Activated T-cell treated with anti-CD3 and anti-CD28 coated beads, Interleukin-2, amount 50 U/mL, for 72 hours (primary cell): ENCODE measurements around the gene GNPNAT1. TPM values are rescaled to one million over a fixed set of nuclear protein-coding genes. Genes with fewer than 3 reads are reported as not detected.
A peak's percentile ranks its signal among the peaks of the same experiment; 100 is the strongest.
"Not testable (repeated sequence)": the region's sequence is repeated elsewhere in the genome, so short reads cannot be mapped to it uniquely, and the experiment has no call there.

Experiments
- ATAC-seq, 2 donors: fragments of 150-1000 bp; cut with Tn5 transposase; replicated peaks in 1 of 2; 2 replicates each; pipeline ENCODE4 v1.10.0; 2021; ENCODE audit warnings: moderate library complexity in 2 of 2, mild to moderate bottlenecking in 1 of 2
- DNase-seq, 2 donors: peaks; one replicate each; pipeline ENCODE4 v3.0.0; 2021 to 2022; ENCODE audit warnings: mixed read lengths in 1 of 2
- H3K27ac Mint-ChIP-seq: one replicate; pipeline ENCODE4 v1.8.0; 2022; ENCODE audit warnings: mild to moderate bottlenecking, moderate library complexity, mixed read lengths
- H3K27me3 Mint-ChIP-seq: one replicate; pipeline ENCODE4 v1.8.0; 2022; ENCODE audit warnings: low read depth, mixed read lengths
- H3K36me3 Mint-ChIP-seq, 2 donors: one replicate each; pipeline ENCODE4 v1.8.0; 2022; ENCODE audit warnings: mixed read lengths in 2 of 2, mild to moderate bottlenecking in 1 of 2; ENCODE audit not compliant: insufficient read depth in 2 of 2
- H3K4me1 Mint-ChIP-seq: one replicate; pipeline ENCODE4 v1.8.0; 2022; ENCODE audit warnings: low read depth, mixed read lengths
- H3K4me3 Mint-ChIP-seq, 2 donors: one replicate each; pipeline ENCODE4 v1.8.0; 2022; ENCODE audit warnings: mild to moderate bottlenecking in 2 of 2, mixed read lengths in 2 of 2, moderate library complexity in 2 of 2
- H3K9me3 Mint-ChIP-seq, 2 donors: one replicate each; pipeline ENCODE4 v1.8.0; 2022; ENCODE audit warnings: mixed read lengths in 2 of 2
- total RNA-seq, 2 donors: library from RNA; stranded (reverse); gene quantifications; one replicate each; pipeline ENCODE4 v1.2.3, GENCODE V29; 2022

Gene GNPNAT1
- total RNA-seq, 2 donors from 2014 or later, result 16.3 to 19.9 TPM

DNA sequence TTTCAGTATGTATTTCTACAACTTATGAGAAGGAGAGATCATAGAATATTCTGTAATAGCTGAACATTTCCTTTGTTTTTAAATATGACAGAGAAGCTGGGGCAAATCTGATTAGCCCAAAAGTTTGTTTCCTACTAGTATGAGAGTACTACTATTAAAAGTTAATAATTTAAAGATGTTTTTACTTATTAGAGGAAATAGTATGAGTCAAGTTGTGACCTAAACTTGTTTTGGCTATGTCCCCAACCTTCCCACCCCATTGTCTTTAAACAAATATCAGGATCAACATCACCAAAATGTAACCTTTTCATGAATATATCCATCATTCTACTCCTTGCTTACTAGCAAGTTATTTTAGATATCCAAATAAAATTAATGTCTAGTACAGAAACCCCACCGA lies 10.5 kb downstream of the GNPNAT1 start:
- Mint-ChIP-seq H3K9me3 (no peaks in the 10 kb centered on the region), H3K27ac (no peak overlapping the region)
- no peak for ATAC-seq

DNA sequence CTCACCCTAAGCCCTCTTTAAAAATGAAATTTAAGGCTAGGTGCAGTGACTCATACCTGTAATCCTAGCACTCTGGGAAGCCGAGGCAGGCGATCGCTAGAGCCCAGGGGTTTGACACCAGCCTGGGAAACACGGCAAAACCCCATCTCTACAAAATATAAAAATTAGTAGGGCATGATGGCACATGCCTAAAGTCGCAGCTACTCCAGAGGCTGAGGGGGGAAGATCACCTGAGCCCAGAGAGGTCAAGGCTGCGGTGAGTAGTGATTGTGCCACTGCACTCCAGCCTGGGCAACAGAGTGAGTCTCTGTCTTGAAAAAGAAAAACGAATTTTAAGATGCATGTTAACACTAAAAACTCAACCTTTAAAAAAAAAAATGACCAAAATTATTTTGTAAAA lies 12.7 kb downstream of the GNPNAT1 start:
- no peak for DNase-seq
- peaks cover 1 to 5% of the 10 kb centered on the region in 2 donors for H3K36me3 Mint-ChIP-seq
- no peak overlapping the region for H3K4me3 Mint-ChIP-seq
- H3K27me3 Mint-ChIP-seq, result no peaks in the 10 kb centered on the region
- no peak for ATAC-seq
- no peaks in the 10 kb centered on the region for H3K4me1 Mint-ChIP-seq
- no peak overlapping the region for H3K27ac Mint-ChIP-seq
- H3K9me3 Mint-ChIP-seq, result no peaks in the 10 kb centered on the region

More for the DNA sequence above, 10.5 kb downstream of the GNPNAT1 start:
- H3K36me3 Mint-ChIP-seq, result peaks cover 0 to 5% of the 10 kb centered on the region in 2 donors
- H3K27me3 Mint-ChIP-seq, result no peaks in the 10 kb centered on the region
- DNase-seq, result no peak
- no peaks in the 10 kb centered on the region for H3K4me1 Mint-ChIP-seq
- H3K4me3 Mint-ChIP-seq, result no peak overlapping the region

DNA sequence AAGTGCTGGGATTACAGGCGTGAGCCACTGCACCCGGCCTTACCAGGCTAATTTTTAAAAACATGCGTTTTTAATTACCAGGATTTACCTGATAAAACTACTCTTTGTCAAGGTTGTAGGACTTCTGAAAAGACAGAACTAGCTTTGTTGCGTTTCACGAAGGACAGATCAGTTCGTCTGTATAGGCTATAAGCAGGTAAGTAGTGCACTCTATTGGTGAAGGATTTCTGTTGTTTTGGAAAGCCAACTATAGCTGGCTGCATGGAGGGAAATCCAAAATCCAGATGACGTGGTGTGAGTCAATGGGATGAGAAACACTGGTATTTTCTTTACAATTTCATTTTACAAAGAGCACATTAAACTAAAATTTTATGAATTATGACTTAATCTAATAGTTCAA lies 14.6 kb downstream of the GNPNAT1 start:
- Mint-ChIP-seq H3K4me1 (no peaks in the 10 kb centered on the region), H3K27me3 (no peaks in the 10 kb centered on the region), H3K36me3 (peaks cover 1 to 5% of the 10 kb centered on the region in 2 donors), H3K4me3 (no peak overlapping the region), H3K27ac (no peak overlapping the region), H3K9me3 (no peaks in the 10 kb centered on the region)
- ATAC-seq (no peak), DNase-seq (no peak)

DNA sequence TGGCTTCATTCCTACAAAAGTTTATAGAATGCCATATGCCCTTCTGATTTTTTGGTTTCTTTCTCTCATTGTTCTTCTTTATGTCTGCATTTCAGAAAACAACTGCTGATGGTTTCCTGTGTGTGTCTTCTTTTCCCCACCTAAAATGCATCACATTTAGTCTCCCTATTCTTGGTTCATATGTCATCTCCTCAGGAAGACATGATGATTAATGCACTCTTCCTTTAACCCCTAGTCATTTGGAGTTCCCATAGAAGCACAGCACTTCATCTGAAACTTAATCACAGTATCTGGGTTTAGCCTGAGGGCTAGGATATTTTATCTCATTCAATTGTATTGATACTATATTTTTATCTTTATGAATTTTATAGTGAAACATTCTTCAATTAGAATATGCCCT lies 21.5 kb downstream of the GNPNAT1 start:
- Mint-ChIP-seq H3K4me3 (peak overlapping the region in 1 of 2 donors; percentile 5), H3K27me3 (no peaks in the 10 kb centered on the region), H3K27ac (peak overlapping the region; percentile 20), H3K9me3 (no peaks in the 10 kb centered on the region), H3K36me3 (peaks cover 4 to 13% of the 10 kb centered on the region in 2 donors), H3K4me1 (peaks cover 10% of the 10 kb centered on the region)
- ATAC-seq (peak in 1 of 2 donors; percentile 26), DNase-seq (no peak)

DNA sequence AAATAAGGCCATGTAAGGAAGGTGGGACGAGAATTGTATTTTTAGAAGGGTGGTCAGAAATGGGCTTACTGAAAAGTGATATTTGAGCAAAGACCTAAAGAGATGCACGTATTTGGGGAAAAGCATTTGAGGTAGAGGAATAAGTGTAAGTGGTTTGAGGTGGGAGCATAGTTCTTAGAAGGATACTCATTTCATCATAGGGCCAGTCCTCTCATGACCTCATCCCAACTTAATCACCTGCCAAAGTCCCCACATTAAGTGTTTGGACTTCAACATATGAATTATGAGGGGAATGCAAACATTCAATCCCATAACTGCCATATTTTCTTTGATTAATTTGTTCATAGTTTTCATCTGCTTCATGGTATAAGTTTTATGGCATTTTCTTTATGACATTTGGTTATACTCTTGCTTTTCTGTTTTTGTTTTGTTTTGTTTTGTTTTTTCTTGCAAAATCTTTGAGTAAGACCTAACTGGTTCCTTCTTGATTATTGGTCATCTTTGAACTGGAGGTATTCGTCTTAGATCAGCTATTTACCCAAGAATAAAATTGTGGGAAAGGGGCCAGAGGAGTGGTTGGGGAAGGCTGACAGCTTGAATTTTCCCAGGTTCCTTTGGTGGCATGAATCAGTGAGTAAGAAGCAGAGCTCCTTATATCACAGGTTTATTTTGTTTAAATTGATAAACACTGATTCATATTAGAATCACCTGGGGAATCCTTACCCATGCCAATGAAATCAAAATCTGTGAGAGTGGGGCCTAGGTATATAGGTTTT lies 24.2 kb downstream of the GNPNAT1 start:
- ATAC-seq, result no peak
- H3K27ac Mint-ChIP-seq, result peak overlapping the region; percentile 76
- H3K36me3 Mint-ChIP-seq, result peaks cover 4 to 18% of the 10 kb centered on the region in 2 donors

DNA sequence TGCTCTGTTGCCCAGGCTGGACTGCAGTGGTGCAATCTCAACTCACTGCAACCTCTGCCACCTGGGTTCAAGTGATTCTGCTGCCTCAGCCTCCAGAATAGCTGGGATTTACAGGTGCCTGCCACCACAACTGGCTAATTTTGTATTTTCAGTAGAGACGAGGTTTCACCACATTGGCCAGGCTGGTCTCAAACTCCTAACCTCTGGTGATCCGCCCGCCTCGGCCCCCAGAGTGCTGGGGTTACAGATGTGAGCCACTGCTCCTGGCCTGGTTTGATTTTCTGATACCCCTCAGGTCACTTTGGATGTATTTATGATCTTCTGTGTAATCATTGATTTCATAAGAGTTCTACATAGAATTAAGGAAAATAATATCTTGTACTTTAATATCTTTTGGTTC lies 28.5 kb downstream of the GNPNAT1 start:
- H3K27ac Mint-ChIP-seq, result peak overlapping the region; percentile 91
- not testable (repeated sequence) for H3K9me3 Mint-ChIP-seq, H3K27me3 Mint-ChIP-seq, DNase-seq, ATAC-seq
- H3K36me3 Mint-ChIP-seq, result peaks cover 2 to 10% of the 10 kb centered on the region in 2 donors
- H3K4me3 Mint-ChIP-seq, result peak overlapping the region in 1 of 2 donors; percentile 52
- H3K4me1 Mint-ChIP-seq, result peaks cover 11% of the 10 kb centered on the region

More for the DNA sequence above, 24.2 kb downstream of the GNPNAT1 start:
- peaks cover 21% of the 10 kb centered on the region for H3K4me1 Mint-ChIP-seq
- H3K4me3 Mint-ChIP-seq, result no peak overlapping the region
- H3K27me3 Mint-ChIP-seq, result no peaks in the 10 kb centered on the region
- no peaks in the 10 kb centered on the region for H3K9me3 Mint-ChIP-seq
- no peak for DNase-seq

DNA sequence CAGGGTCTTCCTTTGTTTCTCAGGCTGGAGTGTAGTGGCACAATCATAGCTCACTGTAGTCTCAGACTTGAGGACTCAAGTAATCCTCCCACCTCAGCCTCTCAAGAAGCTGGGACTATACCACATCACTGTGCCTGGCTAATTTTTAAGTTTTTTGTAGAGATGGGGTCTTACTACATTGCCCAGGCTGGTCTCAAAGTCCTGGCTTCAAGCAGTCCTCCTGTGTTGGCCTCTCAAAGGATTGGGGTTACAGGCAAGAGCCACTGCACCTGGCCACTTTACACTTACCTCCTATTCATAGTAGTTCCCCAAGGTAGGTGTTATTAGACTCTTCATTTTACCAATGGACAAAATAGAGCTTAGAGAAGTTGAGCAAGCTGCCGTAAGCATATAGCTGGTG lies 32.3 kb downstream of the GNPNAT1 start:
- H3K4me3 Mint-ChIP-seq, result no peak overlapping the region
- no peak for DNase-seq
- no peak overlapping the region for H3K27ac Mint-ChIP-seq
- no peaks in the 10 kb centered on the region for H3K9me3 Mint-ChIP-seq
- no peak for ATAC-seq
- H3K4me1 Mint-ChIP-seq, result peaks cover 11% of the 10 kb centered on the region
- peaks cover 2 to 6% of the 10 kb centered on the region in 2 donors for H3K36me3 Mint-ChIP-seq
- no peaks in the 10 kb centered on the region for H3K27me3 Mint-ChIP-seq

DNA sequence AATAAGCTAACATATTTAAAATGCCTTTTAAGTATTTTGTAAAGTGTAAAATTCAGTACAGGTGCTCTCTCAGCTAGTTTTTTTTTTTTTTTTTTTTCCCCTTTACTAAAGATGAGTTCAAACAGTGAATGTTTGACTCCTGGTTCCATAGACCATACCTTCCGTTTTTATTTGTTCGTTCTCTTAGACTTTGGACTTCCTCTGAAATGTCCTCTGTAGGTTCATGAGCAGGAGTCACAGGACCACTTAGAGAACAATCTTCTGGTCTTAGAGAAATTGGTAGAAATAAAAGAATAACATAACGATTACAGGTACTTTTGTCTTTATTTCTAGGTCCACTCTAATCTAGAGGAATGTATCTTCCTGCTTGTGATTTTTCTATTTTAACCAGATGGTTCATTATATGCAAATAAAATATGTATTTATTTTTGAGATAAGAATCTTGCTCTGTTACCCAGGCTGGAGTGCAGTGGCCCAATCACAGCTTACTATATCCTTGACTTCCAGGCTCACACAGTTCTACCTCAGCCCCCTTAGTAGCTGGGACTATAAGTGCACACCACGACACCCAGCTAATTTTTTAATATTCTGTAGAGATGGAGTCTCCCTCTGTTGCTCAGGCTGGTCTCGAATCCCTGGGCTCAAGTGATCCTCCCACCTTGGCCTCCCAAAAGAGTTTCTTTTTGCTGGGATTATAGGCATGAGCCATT lies 35.6 kb downstream of the GNPNAT1 start:
- Mint-ChIP-seq H3K27ac (no peak overlapping the region), H3K4me3 (no peak overlapping the region), H3K9me3 (no peaks in the 10 kb centered on the region), H3K4me1 (no peaks in the 10 kb centered on the region), H3K27me3 (no peaks in the 10 kb centered on the region), H3K36me3 (peaks cover 0 to 4% of the 10 kb centered on the region in 2 donors)
- ATAC-seq, result no peak
- DNase-seq, result no peak

DNA sequence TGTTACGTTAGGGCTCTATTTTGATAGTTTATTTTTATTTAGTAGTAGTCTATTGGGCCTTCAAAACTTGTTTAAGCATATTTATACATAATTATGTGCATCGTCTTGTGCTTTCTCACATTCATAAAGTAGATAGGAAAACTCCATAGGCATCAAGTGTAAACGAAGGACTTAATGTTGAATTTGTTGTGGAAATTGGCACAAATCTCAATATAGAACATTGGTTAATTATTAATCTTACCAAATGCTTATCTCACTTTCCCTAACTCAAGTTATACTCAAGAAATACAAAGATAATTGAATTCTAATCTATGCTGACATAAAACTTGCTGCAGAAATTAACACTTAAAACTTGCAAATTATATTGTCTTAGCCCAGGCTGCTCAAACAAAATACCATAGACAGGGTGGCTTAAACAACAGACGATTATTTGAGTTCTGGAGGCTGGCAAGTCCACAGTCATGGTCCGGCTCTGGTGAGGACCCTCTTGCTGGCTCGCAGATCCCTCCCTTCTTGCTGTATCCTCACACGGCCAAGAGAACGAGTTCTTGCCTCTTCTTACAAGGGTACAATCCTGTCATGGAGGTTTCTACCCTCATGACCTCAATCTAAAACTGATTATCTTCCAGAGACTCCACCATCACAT lies 42.6 kb downstream of the GNPNAT1 start:
- H3K36me3 Mint-ChIP-seq, result peaks cover 0 to 7% of the 10 kb centered on the region in 2 donors
- H3K4me1 Mint-ChIP-seq, result peaks cover 15% of the 10 kb centered on the region
- ATAC-seq, result no peak
- DNase-seq, result no peak
- H3K9me3 Mint-ChIP-seq, result no peaks in the 10 kb centered on the region
- H3K4me3 Mint-ChIP-seq, result no peak overlapping the region
- H3K27me3 Mint-ChIP-seq, result no peaks in the 10 kb centered on the region
- no peak overlapping the region for H3K27ac Mint-ChIP-seq

DNA sequence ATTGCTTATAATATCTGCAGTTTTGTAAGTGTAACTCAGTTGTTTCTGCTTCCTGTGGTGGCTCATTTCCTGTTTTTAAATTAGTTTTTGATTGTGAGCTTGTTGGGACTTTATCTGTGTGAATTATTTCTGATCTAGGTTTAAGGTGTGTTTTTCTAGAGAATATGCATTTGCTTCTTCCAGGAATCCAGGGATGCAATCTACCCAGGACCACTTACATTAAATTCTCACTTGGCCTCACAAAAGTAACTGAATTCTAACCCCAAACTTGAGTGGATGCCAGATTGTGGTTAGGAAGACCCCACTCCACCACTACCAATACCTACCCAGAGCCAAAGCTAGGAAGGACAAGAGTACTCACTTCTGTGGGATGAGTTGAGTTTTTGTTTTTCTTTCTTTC lies 49.5 kb downstream of the GNPNAT1 start:
- DNase-seq, result peak in 1 of 2 donors; percentile 16
- peaks cover 0 to 8% of the 10 kb centered on the region in 2 donors for H3K36me3 Mint-ChIP-seq
- no peaks in the 10 kb centered on the region for H3K9me3 Mint-ChIP-seq
- ATAC-seq, result peak; percentile 45 to 46
- H3K4me1 Mint-ChIP-seq, result peaks cover 70% of the 10 kb centered on the region
- H3K4me3 Mint-ChIP-seq, result peak overlapping the region; percentile 79 to 92
- H3K27me3 Mint-ChIP-seq, result no peaks in the 10 kb centered on the region
- peak overlapping the region; percentile 100 for H3K27ac Mint-ChIP-seq

DNA sequence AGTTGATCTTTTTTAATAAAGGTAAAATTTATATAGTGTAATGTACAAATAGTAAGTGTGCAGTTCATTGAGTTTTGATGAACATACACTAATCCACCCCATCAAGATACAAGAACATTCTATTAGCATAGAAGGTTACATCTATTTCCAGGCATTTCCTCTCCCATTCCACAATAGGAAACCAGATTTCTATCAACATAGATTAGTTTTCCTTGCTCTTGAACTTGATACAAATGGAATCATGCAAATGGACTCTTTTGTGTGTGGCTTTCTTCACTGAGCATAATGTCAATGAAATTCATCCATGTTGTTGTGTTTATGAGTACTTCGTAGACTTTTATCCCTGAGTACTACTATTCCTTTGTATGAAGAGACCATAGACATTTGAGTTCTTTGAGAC lies 50.7 kb downstream of the GNPNAT1 start:
- peak overlapping the region; percentile 85 for H3K27ac Mint-ChIP-seq
- H3K4me3 Mint-ChIP-seq, result no peak overlapping the region
- ATAC-seq, result no peak
- H3K36me3 Mint-ChIP-seq, result peaks cover 0 to 8% of the 10 kb centered on the region in 2 donors
- no peaks in the 10 kb centered on the region for H3K27me3 Mint-ChIP-seq
- DNase-seq, result no peak
- H3K9me3 Mint-ChIP-seq, result no peaks in the 10 kb centered on the region
- peaks cover 81% of the 10 kb centered on the region for H3K4me1 Mint-ChIP-seq

DNA sequence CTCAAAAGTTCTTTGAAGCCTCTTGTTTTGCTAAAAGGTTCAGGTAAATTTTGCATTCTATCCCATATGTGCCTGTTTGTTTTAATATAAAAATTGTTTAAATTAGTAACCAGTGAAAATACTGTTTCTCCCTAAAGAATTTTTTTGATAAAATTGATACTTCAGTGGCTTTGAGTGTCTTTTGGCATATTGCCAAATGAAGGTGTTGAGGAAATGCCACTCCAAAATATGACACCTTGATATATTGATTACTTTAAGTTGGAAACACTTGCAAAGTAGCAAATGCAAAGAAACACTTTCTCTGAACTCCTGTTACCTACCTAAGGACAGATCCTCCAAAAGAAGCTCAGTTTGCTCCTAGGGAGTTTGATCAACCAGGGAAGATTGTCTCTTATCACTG lies 53.0 kb downstream of the GNPNAT1 start:
- no peak for DNase-seq
- H3K36me3 Mint-ChIP-seq, result peaks cover 2 to 14% of the 10 kb centered on the region in 2 donors
- peaks cover 78% of the 10 kb centered on the region for H3K4me1 Mint-ChIP-seq
- H3K4me3 Mint-ChIP-seq, result no peak overlapping the region
- no peak for ATAC-seq
- H3K27me3 Mint-ChIP-seq, result no peaks in the 10 kb centered on the region
- no peaks in the 10 kb centered on the region for H3K9me3 Mint-ChIP-seq
- no peak overlapping the region for H3K27ac Mint-ChIP-seq

DNA sequence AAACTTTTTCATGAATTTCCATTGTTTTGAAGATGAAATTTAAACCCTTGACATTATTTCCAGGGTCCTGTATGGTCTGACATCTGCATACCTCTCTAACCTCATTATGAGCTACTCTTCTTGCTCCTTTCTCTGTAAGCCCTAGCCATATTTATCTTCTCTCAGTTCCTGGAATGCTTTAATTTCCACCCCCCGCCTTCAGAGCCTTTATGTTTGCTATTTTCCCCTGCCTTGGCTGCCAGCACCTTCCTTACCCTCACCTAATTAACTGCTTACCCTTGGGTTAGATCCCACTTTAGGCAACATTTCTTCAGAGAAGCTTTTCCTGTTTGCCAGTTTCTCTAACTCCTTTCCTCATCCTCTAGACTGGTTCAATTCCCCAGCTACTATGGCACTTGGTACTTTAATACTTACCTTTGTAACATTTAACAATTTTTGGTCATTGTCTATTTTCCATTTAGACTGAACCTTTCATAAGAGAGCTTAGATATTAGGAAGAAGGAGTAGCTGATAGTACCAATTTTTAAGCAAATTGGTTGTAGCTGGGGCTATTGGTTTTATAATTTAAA lies 55.4 kb downstream of the GNPNAT1 start:
- ATAC-seq, result no peak
- Mint-ChIP-seq H3K4me1 (peaks cover 73% of the 10 kb centered on the region), H3K4me3 (peak overlapping the region; percentile 2 to 5)

More for the DNA sequence above, 55.4 kb downstream of the GNPNAT1 start:
- H3K9me3 Mint-ChIP-seq, result no peaks in the 10 kb centered on the region
- peak overlapping the region; percentile 3 for H3K27ac Mint-ChIP-seq
- DNase-seq, result no peak
- peaks cover 2 to 18% of the 10 kb centered on the region in 2 donors for H3K36me3 Mint-ChIP-seq
- H3K27me3 Mint-ChIP-seq, result no peaks in the 10 kb centered on the region
